Adrenal gland (tissue), 5 donors: Measurements from ENCODE around the gene ACSL4.

Experiments used
- POLR2A ChIP-seq, 2 donors: fragments of 450-650 bp; IDR thresholded peaks; one replicate each; pipeline ENCODE4 v1.6.1; 2017; ENCODE audit warnings: antibody characterized with exemption in 2 of 2, mild to moderate bottlenecking in 2 of 2, moderate library complexity in 1 of 2
- TF ChIP-seq, protein P1 (sequence below), 6 experiments: fragments of 450-650 bp in 4 of 6; fragments of 200-600 bp in 2 of 6; sonication (generic) in 1 of 6; IDR thresholded peaks; 1 replicate in 5 of 6; 2 replicates in 1 of 6; pipeline versions ENCODE4 v1.5.1 to v1.8.0; 2016 to 2021; ENCODE audit warnings: antibody characterized with exemption in 6 of 6, mild to moderate bottlenecking in 2 of 6, moderate library complexity in 1 of 6
- donor health status: DM: no; HTN: no; CAD: no.

DNA sequence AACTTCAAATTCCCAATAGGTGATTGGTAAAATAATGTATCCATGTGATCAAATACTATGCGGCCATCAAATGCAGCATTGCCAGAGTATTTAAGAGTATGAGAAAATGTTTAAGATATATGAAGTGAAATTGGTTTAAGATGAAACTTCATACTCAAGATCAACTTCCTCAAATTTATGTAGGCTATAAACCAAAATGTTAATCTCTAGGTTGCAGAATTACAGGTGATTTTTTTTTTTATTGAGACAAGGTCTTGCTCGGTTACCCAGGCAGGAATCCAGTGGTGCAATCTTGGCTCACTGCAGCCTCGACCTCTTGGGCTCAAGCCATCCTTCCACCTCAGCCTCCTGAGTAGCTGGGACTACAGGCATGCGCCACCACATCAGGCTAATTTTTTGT lies 25.3 kb downstream of the ACSL4 start:
- TF ChIP-seq, protein P1, sequence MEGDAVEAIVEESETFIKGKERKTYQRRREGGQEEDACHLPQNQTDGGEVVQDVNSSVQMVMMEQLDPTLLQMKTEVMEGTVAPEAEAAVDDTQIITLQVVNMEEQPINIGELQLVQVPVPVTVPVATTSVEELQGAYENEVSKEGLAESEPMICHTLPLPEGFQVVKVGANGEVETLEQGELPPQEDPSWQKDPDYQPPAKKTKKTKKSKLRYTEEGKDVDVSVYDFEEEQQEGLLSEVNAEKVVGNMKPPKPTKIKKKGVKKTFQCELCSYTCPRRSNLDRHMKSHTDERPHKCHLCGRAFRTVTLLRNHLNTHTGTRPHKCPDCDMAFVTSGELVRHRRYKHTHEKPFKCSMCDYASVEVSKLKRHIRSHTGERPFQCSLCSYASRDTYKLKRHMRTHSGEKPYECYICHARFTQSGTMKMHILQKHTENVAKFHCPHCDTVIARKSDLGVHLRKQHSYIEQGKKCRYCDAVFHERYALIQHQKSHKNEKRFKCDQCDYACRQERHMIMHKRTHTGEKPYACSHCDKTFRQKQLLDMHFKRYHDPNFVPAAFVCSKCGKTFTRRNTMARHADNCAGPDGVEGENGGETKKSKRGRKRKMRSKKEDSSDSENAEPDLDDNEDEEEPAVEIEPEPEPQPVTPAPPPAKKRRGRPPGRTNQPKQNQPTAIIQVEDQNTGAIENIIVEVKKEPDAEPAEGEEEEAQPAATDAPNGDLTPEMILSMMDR (IDR thresholded peaks at IDR 0.05): no peak
- no peak for TF ChIP-seq POLR2A (IDR thresholded peaks at IDR 0.05)
